Regular cardiac myocyte (primary cell): ENCODE measurements around the gene FGFR3. TPM values are rescaled to one million over a fixed set of nuclear protein-coding genes. Genes with fewer than 3 reads are reported as not detected.

Experiments
- total RNA-seq: library from RNA; depleted of rRNA; stranded (reverse); fragments of >200 nt; gene quantifications from 2 replicates; pipeline ENCODE4 v1.2.3, GENCODE V29; 2014

The FGFR3 gene
- 0.56 and 1.7 TPM in 2 replicates for total RNA-seq

DNA sequence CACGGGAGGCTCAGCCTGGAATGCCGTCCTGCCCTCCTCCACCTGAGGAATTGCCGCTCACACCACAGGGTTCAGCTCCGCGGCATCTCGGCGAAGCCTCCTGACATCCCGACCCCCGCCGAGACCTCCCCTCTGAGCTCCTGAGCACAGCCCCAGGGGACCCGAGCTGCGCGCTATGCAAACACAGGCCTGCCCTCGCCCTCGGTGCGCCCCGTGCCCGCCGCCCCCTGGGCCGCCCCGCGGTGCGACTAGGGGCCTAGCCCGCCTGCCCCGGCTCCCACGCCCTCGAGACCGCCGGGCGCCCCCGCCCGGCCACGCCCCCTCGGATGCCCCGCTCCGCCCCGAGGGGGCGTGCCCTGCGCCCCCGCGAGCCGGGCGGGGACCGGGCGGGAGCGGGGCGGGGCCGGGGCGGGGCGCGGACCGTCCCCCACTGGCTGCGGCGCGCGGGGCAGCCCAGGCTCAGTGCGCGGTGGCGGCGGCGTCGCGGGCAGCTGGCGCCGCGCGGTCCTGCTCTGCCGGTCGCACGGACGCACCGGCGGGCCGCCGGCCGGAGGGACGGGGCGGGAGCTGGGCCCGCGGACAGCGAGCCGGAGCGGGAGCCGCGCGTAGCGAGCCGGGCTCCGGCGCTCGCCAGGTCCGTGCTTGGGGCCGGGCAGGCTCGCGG is at the start of gene FGFR3:
Gene FGFR3, plus strand, starts transcription at position 462 of the 664 bp plus-strand sequence. CDS start 642 bp downstream, outside the sequence.

GRCh38 chr4:1856071-1856942 is 63.2 kb downstream of the FGFR3 start, which contains the start of gene LETM1:
Gene LETM1, minus strand, starts transcription at chr4:1856156. Its CDS starts 206 bp downstream, at chr4:1855950.

Other genes with a start within 250 kb of the FGFR3 start
- 0.58 and 4.5 TPM in 2 replicates for gene FAM53A, start 109.0 kb upstream of the FGFR3 start, total RNA-seq
- 52.7 and 71.5 TPM in 2 replicates for gene SLBP, start 81.0 kb upstream of the FGFR3 start, total RNA-seq
- 20.5 and 57.5 TPM in 2 replicates for gene TMEM129, start 72.0 kb upstream of the FGFR3 start, total RNA-seq
- 3.9 and 54.8 TPM in 2 replicates for gene TACC3, start 71.8 kb upstream of the FGFR3 start, total RNA-seq
- 58.9 and 120 TPM in 2 replicates for gene LETM1, start 62.9 kb downstream of the FGFR3 start, total RNA-seq
- 39.5 and 97.2 TPM in 2 replicates for gene NSD2, start 78.1 kb downstream of the FGFR3 start, total RNA-seq
- gene NELFA, start 215.7 kb downstream of the FGFR3 start, total RNA-seq, result 12.1 and 14.8 TPM in 2 replicates